ENCODE measurements around the gene OXA1L. TPM values are rescaled to one million over a fixed set of nuclear protein-coding genes. Genes with fewer than 3 reads are reported as not detected.
"Not testable (repeated sequence)": the region's sequence is repeated elsewhere in the genome, so short reads cannot be mapped to it uniquely, and the experiment has no call there.

OXA1L gene
- total RNA-seq, 1 experiment from 2014 or later = 71.3 TPM

DNA sequence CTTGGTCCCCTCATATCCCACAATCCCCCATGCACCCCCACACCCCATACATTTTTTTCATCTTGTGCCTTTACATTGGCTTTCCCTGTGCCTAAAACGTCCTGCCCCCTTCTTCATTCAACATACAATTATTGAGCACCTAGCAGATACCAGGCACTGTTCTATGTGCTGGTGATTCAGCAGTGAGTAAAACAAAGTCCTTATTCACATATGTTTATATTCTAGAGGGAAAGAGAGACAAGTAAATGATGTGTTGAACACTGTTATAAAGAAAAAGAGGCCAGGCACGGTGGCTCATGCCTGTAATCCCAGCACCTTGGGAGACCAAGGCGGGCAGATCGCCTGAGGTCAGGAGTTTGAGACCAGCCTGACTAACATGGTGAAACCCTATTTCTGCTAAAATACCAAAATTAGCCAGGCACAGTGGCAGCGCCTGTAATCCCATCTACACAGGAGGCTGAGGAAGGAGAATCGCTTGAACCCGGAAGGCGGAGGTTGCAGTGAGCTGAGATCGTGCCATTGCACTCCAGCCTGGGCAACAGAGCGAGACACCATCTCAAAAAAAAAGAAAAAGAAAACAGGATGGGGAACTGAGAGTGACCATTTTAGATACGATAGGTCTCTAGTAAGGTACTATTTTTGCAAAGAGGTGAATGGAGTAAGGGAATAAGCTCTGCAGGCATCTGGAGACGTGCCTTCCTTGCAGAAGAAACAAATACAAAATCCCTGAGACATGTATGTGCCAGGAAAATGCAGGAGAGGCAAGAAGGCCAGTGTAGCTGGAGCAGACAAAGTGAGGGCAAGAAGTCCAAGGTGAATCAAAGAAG, 36.6 kb downstream of the OXA1L start:
- DNase-seq (ENCODE audit: low read depth, low spot score) (no peak), ATAC-seq (no peak)
- H3K4me3 ChIP-seq (ENCODE audit: low read depth in 2 of 2, low read length in 2 of 2) = no peak overlapping the region
- TF ChIP-seq, protein P1, sequence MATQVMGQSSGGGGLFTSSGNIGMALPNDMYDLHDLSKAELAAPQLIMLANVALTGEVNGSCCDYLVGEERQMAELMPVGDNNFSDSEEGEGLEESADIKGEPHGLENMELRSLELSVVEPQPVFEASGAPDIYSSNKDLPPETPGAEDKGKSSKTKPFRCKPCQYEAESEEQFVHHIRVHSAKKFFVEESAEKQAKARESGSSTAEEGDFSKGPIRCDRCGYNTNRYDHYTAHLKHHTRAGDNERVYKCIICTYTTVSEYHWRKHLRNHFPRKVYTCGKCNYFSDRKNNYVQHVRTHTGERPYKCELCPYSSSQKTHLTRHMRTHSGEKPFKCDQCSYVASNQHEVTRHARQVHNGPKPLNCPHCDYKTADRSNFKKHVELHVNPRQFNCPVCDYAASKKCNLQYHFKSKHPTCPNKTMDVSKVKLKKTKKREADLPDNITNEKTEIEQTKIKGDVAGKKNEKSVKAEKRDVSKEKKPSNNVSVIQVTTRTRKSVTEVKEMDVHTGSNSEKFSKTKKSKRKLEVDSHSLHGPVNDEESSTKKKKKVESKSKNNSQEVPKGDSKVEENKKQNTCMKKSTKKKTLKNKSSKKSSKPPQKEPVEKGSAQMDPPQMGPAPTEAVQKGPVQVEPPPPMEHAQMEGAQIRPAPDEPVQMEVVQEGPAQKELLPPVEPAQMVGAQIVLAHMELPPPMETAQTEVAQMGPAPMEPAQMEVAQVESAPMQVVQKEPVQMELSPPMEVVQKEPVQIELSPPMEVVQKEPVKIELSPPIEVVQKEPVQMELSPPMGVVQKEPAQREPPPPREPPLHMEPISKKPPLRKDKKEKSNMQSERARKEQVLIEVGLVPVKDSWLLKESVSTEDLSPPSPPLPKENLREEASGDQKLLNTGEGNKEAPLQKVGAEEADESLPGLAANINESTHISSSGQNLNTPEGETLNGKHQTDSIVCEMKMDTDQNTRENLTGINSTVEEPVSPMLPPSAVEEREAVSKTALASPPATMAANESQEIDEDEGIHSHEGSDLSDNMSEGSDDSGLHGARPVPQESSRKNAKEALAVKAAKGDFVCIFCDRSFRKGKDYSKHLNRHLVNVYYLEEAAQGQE (IDR thresholded peaks at IDR 0.05; ENCODE audit: insufficient read depth in 1 of 2, low read depth in 2 of 2, low read length in 1 of 2) = no peak
- TF ChIP-seq SIN3A (IDR thresholded peaks at IDR 0.05; ENCODE audit: borderline replicate concordance, insufficient read depth, low read depth, low read length) = no peak
- TF ChIP-seq TCF7L2 (IDR thresholded peaks at IDR 0.05; ENCODE audit: low read depth, low read length) = no peak
- no peak for TF ChIP-seq POLR2AphosphoS5 (IDR thresholded peaks at IDR 0.05; ENCODE audit: low read depth, low read length)
- TF ChIP-seq, protein P2, sequence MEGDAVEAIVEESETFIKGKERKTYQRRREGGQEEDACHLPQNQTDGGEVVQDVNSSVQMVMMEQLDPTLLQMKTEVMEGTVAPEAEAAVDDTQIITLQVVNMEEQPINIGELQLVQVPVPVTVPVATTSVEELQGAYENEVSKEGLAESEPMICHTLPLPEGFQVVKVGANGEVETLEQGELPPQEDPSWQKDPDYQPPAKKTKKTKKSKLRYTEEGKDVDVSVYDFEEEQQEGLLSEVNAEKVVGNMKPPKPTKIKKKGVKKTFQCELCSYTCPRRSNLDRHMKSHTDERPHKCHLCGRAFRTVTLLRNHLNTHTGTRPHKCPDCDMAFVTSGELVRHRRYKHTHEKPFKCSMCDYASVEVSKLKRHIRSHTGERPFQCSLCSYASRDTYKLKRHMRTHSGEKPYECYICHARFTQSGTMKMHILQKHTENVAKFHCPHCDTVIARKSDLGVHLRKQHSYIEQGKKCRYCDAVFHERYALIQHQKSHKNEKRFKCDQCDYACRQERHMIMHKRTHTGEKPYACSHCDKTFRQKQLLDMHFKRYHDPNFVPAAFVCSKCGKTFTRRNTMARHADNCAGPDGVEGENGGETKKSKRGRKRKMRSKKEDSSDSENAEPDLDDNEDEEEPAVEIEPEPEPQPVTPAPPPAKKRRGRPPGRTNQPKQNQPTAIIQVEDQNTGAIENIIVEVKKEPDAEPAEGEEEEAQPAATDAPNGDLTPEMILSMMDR (IDR thresholded peaks at IDR 0.05) = no peak
- no peaks in the 10 kb centered on the region for H3K9me3 ChIP-seq (ENCODE audit: control insufficient read depth, insufficient read depth, low read depth, low read length)
- BruUV-seq (replicated peaks) = no TSS peak
- H3K27ac ChIP-seq (ENCODE audit: low read length) = no peak overlapping the region
- H3K36me3 ChIP-seq (ENCODE audit: control insufficient read depth, insufficient read depth, low read length) = no peaks in the 10 kb centered on the region
- ChIA-PET POLR2A (no interaction called here), CTCF (no interaction called here)
- intact Hi-C loops (cut with micrococcal nuclease; ENCODE audit: unreplicated experiment) (no loop called here), in situ Hi-C loops (cut with HindIII; ENCODE audit: low pct_unique_long_range_greater_than_20kb, low sequenced_read_pairs) (no loop called here)
- no peaks in the 10 kb centered on the region for H3K4me1 ChIP-seq (ENCODE audit: control insufficient read depth, insufficient read depth, low read length)
- no peaks in the 10 kb centered on the region; the same call in 1 of the 2 replicates for H3K27me3 ChIP-seq (ENCODE audit: control insufficient read depth, insufficient read depth, low read length)

DNA sequence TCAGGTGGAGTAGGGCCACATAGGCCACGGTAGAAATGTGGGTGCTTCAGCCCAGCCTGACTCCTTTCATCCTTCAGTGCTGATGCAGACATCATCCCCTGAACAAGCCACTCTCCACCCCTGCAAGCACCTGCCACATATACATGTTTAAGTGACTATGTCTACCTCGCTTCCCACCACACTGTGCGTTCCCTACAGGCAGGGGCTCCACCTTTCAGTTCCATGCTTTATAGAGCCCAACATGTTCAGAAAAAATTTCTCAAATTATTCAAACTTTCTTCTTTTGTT, 37.1 kb downstream of the OXA1L start:
- CTCF ChIA-PET = no interaction called here
- TF ChIP-seq, protein P2 (IDR thresholded peaks at IDR 0.05) = no peak
- TF ChIP-seq SIN3A (IDR thresholded peaks at IDR 0.05; ENCODE audit: borderline replicate concordance, insufficient read depth, low read depth, low read length) = no peak
- no peak for TF ChIP-seq TCF7L2 (IDR thresholded peaks at IDR 0.05; ENCODE audit: low read depth, low read length)
- TF ChIP-seq POLR2AphosphoS5 (IDR thresholded peaks at IDR 0.05; ENCODE audit: low read depth, low read length) = no peak
- TF ChIP-seq, protein P1 (IDR thresholded peaks at IDR 0.05; ENCODE audit: insufficient read depth in 1 of 2, low read depth in 2 of 2, low read length in 1 of 2) = no peak
- H3K27ac ChIP-seq (ENCODE audit: low read length) = no peak overlapping the region
- H3K36me3 ChIP-seq (ENCODE audit: control insufficient read depth, insufficient read depth, low read length) = no peaks in the 10 kb centered on the region
- H3K4me1 ChIP-seq (ENCODE audit: control insufficient read depth, insufficient read depth, low read length) = no peaks in the 10 kb centered on the region
- H3K4me3 ChIP-seq (ENCODE audit: low read depth in 2 of 2, low read length in 2 of 2) = no peak overlapping the region
- no peaks in the 10 kb centered on the region for H3K9me3 ChIP-seq (ENCODE audit: control insufficient read depth, insufficient read depth, low read depth, low read length)
- in situ Hi-C loops (cut with HindIII; ENCODE audit: low pct_unique_long_range_greater_than_20kb, low sequenced_read_pairs) (no loop called here), intact Hi-C loops (cut with micrococcal nuclease; ENCODE audit: unreplicated experiment) (no loop called here)
- H3K27me3 ChIP-seq (ENCODE audit: control insufficient read depth, insufficient read depth, low read length) = no peaks in the 10 kb centered on the region; the same call in 1 of the 2 replicates
- POLR2A ChIA-PET = no interaction called here
- ATAC-seq = no peak
- DNase-seq (ENCODE audit: low read depth, low spot score) = no peak
- BruUV-seq (replicated peaks) = no TSS peak

DNA sequence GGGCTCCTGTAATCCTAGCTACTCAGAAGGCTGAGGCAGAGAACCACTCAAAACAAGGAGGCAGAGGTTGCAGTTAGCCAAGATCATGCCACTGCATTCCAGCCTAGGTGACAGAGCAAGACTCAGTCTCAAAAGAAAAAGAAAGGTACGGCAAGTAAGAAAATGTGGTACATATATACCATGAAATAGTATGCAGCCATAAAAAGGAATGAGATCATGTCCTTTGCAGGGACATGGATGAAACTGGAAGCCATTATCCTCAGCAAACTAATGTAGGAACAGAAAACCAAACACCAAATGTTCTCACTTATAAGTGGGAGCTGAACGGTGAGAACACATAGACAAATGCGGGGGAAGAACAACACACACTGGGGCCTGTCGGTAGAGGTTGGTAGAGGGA, 38.7 kb downstream of the OXA1L start:
- H3K9me3 ChIP-seq (ENCODE audit: control insufficient read depth, insufficient read depth, low read depth, low read length); in situ Hi-C loops (cut with HindIII; ENCODE audit: low pct_unique_long_range_greater_than_20kb, low sequenced_read_pairs); intact Hi-C loops (cut with micrococcal nuclease; ENCODE audit: unreplicated experiment); ATAC-seq; H3K4me3 ChIP-seq (ENCODE audit: low read depth in 2 of 2, low read length in 2 of 2); H3K27ac ChIP-seq (ENCODE audit: low read length); H3K4me1 ChIP-seq (ENCODE audit: control insufficient read depth, insufficient read depth, low read length); H3K27me3 ChIP-seq (ENCODE audit: control insufficient read depth, insufficient read depth, low read length); DNase-seq (ENCODE audit: low read depth, low spot score); POLR2A ChIA-PET; H3K36me3 ChIP-seq (ENCODE audit: control insufficient read depth, insufficient read depth, low read length); BruUV-seq (replicated peaks): not testable (repeated sequence)
- CTCF ChIA-PET = interaction anchor here (0.7 kb wide), 1 partner anchor 18 kb away, joined by 3 read pairs; no protein-coding TSS in a partner anchor

All from Panc1 (cell line).